Pancreas (tissue), 10 donors: ENCODE data around the gene ZNF502. TPM values are rescaled to one million over a fixed set of nuclear protein-coding genes. Genes with fewer than 3 reads are reported as not detected.

Experiments used
- ATAC-seq, 4 donors: fragments of 200-7000 bp; cut with Tn5 transposase; one replicate each; pipeline versions ENCODE4 v1.8.0 to v1.9.1; 2020; ENCODE audit warnings: mild to moderate bottlenecking in 4 of 4, moderate library complexity in 4 of 4
- DNase-seq, 6 donors: peaks; one replicate each; pipeline ENCODE4 v3.0.0-alpha.2; 2020
- FAIRE-seq: peaks from 2 replicates; lab custom pipeline; 2012; peaks lifted over from hg19 to GRCh38; lab: Jason Lieb, UNC
- H3K27ac ChIP-seq, 4 donors: fragments of 200-600 bp; sonication (generic); 1 replicate in 3 of 4; 2 replicates in 1 of 4; pipeline versions ENCODE4 v1.5.0 to v1.8.0; 2020
- H3K27me3 ChIP-seq, 4 donors: fragments of 200-600 bp; one replicate each; pipeline ENCODE4 v1.8.0; 2021
- H3K36me3 ChIP-seq, 3 donors: fragments of 200-600 bp; sonication (generic) in 1 of 3; one replicate each; pipeline versions ENCODE4 v1.5.0 to v1.8.0; 2020 to 2021
- H3K4me1 ChIP-seq, 3 donors: fragments of 200-600 bp; one replicate each; pipeline ENCODE4 v1.8.0; 2021
- H3K4me3 ChIP-seq, 4 donors: fragments of 200-600 bp; sonication (generic) in 2 of 4; one replicate each; pipeline versions ENCODE4 v1.5.0 to v1.8.0; 2020 to 2021
- H3K9me3 ChIP-seq, 4 donors: fragments of 200-600 bp; one replicate each; pipeline ENCODE4 v1.8.0; 2021
- WGBS, 2 donors: extraction: QIAGEN DNeasy Blood & Tissue Kit; methylation state at CpG; one replicate each; pipeline ENCODE4 v1.1.7; 2013; 5-methylcytosine and 5-hydroxymethylcytosine counted together
- intact Hi-C, 3 donors: fragments of 100-400 bp; cut with DNase I; formaldehyde crosslinking; loops; one replicate each; pipeline versions ENCODE4 v1.11.1 to v1.14.2; 2022
- polyA plus RNA-seq, 2 donors: library from polyadenylated mRNA; stranded (reverse); fragments of 200-250 nt; gene quantifications; one replicate each; pipeline ENCODE4 v1.2.3, GENCODE V29; 2013
- total RNA-seq, 6 donors: library from RNA; stranded (reverse); fragmentation: NEBNext Ultra II Directional in 4 of 6; extraction: Animal tissue kit (Norgen Biotek cat#: 25700) in 4 of 6; gene quantifications; one replicate each; pipeline versions ENCODE4 v1.2.1 to v1.2.4, GENCODE V29; 2021 to 2023
- TF ChIP-seq, protein P1 (sequence below), 4 donors: fragments of 200-600 bp; sonication (generic) in 3 of 4; IDR thresholded peaks; one replicate each; pipeline versions ENCODE4 v1.5.0 to v1.8.0; 2021; ENCODE audit warnings: antibody characterized with exemption in 4 of 4
- donor health status: healthy with polysubstance abuse.
- donor health status: DM: no; HTN: no; CAD: no; lungs with moderate emphysema.
- donor health status: DM: no; HTN: no; CAD: no.
- donor health status: control.
- donor health status: control.
- donor health status: Bipolar disorder and iron deficiency.
- donor health status: DM: yes; HTN: yes; CAD: no.
- donor health status: DM: no; HTN: no; CAD: no.
- donor health status: DM: no; HTN: no; CAD: no.
- donor health status: DM: yes; HTN: yes; CAD: no.

ZNF502 gene
- total and polyA plus RNA-seq, 8 donors = 1.5 to 5.2 (median 2.6) TPM

DNA sequence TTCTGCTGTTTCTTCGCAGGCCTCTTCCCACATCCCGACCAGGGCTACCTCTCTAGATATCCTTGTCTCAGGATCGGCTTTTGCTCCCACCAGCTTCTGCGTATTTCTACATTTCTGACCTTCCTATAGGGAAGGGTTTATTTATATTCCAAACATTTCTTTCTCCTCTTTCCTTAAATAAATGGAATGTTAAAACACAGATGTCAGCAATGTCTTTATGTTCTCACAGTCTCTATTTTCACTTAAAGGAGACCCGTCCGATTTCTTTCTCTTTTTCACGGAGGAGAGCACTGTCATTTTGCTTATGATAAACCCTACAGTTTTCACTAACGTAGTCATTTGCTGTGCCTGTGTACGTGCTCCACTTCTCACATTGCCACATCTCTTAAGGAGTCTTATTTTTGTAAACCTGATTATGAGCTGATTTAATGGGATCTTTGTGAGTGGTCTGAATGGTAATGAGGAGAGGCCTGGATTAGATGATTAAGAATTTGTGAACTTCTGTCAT, 49.8 kb downstream of the ZNF502 start:
- H3K27ac ChIP-seq = no peak overlapping the region
- no peaks in the 10 kb centered on the region for H3K27me3 ChIP-seq
- H3K4me1 ChIP-seq = no peaks in the 10 kb centered on the region
- DNase-seq (no peak), FAIRE-seq (no peak), ATAC-seq (no peak)
- TF ChIP-seq, protein P1, sequence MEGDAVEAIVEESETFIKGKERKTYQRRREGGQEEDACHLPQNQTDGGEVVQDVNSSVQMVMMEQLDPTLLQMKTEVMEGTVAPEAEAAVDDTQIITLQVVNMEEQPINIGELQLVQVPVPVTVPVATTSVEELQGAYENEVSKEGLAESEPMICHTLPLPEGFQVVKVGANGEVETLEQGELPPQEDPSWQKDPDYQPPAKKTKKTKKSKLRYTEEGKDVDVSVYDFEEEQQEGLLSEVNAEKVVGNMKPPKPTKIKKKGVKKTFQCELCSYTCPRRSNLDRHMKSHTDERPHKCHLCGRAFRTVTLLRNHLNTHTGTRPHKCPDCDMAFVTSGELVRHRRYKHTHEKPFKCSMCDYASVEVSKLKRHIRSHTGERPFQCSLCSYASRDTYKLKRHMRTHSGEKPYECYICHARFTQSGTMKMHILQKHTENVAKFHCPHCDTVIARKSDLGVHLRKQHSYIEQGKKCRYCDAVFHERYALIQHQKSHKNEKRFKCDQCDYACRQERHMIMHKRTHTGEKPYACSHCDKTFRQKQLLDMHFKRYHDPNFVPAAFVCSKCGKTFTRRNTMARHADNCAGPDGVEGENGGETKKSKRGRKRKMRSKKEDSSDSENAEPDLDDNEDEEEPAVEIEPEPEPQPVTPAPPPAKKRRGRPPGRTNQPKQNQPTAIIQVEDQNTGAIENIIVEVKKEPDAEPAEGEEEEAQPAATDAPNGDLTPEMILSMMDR (IDR thresholded peaks at IDR 0.05) = no peak
- H3K9me3 ChIP-seq = no peaks in the 10 kb centered on the region
- H3K36me3 ChIP-seq = peaks cover 0 to 5% (median 0%) of the 10 kb centered on the region in 3 donors
- peak overlapping the region in 3 of 4 donors; percentile 58 to 87 (median 68) for H3K4me3 ChIP-seq
- intact Hi-C loops = no loop called here
- WGBS, 2 donors = 0 to 2% methylated on average over 9 of the region's 9 CpGs

- Histone ChIP-seq H3K4me1 (no peaks in the 10 kb centered on the region), H3K9me3 (no peaks in the 10 kb centered on the region), H3K36me3 (peaks cover 0 to 2% (median 0%) of the 10 kb centered on the region in 3 donors), H3K27ac (no peak overlapping the region), H3K4me3 (no peak overlapping the region), H3K27me3 (no peaks in the 10 kb centered on the region)
- TF ChIP-seq, protein P1 (IDR thresholded peaks at IDR 0.05) = no peak
- 14 to 21% methylated on average over 5 of the region's 5 CpGs for WGBS, 2 donors
- no peak for DNase-seq
- no peak for ATAC-seq
- no peak for FAIRE-seq
- intact Hi-C loops = no loop called here
Observed at GRCh38 chr3:44762690-44763089, 50.2 kb downstream of the ZNF502 start.

GRCh38 chr3:44764248-44764647, 51.8 kb downstream of the ZNF502 start:
- Histone ChIP-seq H3K9me3 (no peaks in the 10 kb centered on the region), H3K27ac (no peak overlapping the region), H3K4me3 (no peak overlapping the region), H3K36me3 (no peaks in the 10 kb centered on the region), H3K4me1 (no peaks in the 10 kb centered on the region), H3K27me3 (no peaks in the 10 kb centered on the region)
- intact Hi-C loops = no loop called here
- no peak for ATAC-seq
- no peak for FAIRE-seq
- DNase-seq = no peak
- TF ChIP-seq, protein P1 (IDR thresholded peaks at IDR 0.05) = no peak

- no peak for FAIRE-seq
Observed at GRCh38 chr3:44771424-44772098, 59.1 kb downstream of the ZNF502 start.

More at GRCh38 chr3:44771424-44772098, 59.1 kb downstream of the ZNF502 start:
- TF ChIP-seq, protein P1 (IDR thresholded peaks at IDR 0.05) = no peak
- Histone ChIP-seq H3K4me3 (no peak overlapping the region), H3K9me3 (peaks cover 0 to 3% (median 0%) of the 10 kb centered on the region in 4 donors), H3K27me3 (no peaks in the 10 kb centered on the region), H3K27ac (no peak overlapping the region), H3K4me1 (no peaks in the 10 kb centered on the region), H3K36me3 (no peaks in the 10 kb centered on the region)
- no peak for DNase-seq
- WGBS, 2 donors = 98 to 100% methylated on average over 1 of the region's 1 CpG
- intact Hi-C loops = no loop called here
- ATAC-seq = no peak
